KBM-7 (cell line): ENCODE measurements around the gene MPP1.
"Not testable (repeated sequence)": the region's sequence is repeated elsewhere in the genome, so short reads cannot be mapped to it uniquely, and the experiment has no call there.

Source experiments
- DNase-seq: peaks from one replicate; pipeline ENCODE4 v3.0.0-alpha.2; 2015
- in situ Hi-C: fragments of 300-500 bp; cut with MboI; formaldehyde crosslinking; loops from 2 replicates; pipeline ENCODE4 v1.14.3; 2020; ENCODE audit warnings: low sequenced_read_pairs, low pct_unique_long_range_greater_than_20kb, mixed read lengths

MPP1 gene

GRCh38 chrX:154804957-154805695, at the start of gene MPP1:
MPP1 (minus strand) TSS chrX:154805485; CDS start chrX:154805373, 112 bp downstream.
- in situ Hi-C loops = no loop called here
- DNase-seq = peak; percentile 94

- no peak for DNase-seq
- in situ Hi-C loops = no loop called here
Measured at GRCh38 chrX:154850957-154851611, 45.8 kb upstream of the MPP1 start.

DNA sequence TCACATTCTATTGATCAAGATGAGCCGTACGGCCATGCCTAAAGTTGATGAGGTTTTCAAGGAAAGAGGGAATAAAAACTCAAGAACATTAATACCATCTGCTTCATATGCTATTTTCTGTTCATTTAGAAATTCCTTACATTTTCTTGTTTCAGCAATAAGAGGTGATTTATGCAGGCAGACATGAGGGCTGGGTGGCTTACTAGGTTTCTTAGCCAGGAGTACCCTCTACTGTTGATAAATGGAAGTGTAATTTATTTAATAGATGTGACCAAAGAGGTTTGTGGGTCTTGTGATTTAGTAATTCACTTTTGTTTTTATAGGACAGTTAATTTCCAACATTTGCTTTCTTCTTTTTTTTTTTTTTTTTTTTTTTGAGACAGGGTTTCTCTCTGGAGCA, 35.6 kb upstream of the MPP1 start:
- DNase-seq = peak; percentile 86
- in situ Hi-C loops = loop anchor here (25.0 kb wide), 1 partner anchor 229 kb away; the partner anchor contains the start of gene CTAG1B

DNA sequence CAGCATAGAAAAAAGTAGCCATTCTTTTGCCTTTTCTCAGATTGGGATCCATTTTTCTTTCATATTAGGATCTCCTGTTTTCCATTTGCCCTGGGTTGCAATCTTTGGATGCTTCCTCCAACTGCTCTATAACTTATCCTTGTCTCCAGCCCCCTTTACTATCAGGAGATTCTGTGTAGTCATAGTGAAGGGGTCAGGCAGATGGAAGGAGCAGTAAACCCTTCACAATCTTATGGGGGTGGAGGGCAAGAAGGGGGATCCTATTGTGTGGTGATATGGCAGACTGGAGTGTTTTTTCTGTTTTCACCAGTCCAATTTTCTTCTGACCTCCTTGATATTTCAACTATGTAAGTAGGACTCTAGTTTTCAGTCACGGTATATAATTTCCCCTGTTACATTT, 30.9 kb upstream of the MPP1 start:
- DNase-seq = no peak
- in situ Hi-C loops = loop anchor here (25.0 kb wide), 1 partner anchor 224 kb away; the partner anchor contains the start of gene CTAG1B

GRCh38 chrX:154834562-154834961, 29.3 kb upstream of the MPP1 start, which contains the start of gene SMIM9:
SMIM9 (minus strand) TSS chrX:154834662; CDS start chrX:154830856, 3,806 bp downstream.
- in situ Hi-C loops = loop anchor here (25.0 kb wide), 1 partner anchor 222 kb away; the partner anchor contains the start of gene CTAG1B

GRCh38 chrX:154833746-154834274, 28.5 kb upstream of the MPP1 start:
- no peak for DNase-seq
- in situ Hi-C loops = loop anchor here (25.0 kb wide), 1 partner anchor 222 kb away; the partner anchor contains the start of gene CTAG1B

More at GRCh38 chrX:154834562-154834961, 29.3 kb upstream of the MPP1 start, which contains the start of gene SMIM9:
- no peak for DNase-seq

- DNase-seq = peak; percentile 16
- in situ Hi-C loops = loop anchor here (25.0 kb wide), 1 partner anchor 218 kb away; the partner anchor contains the start of gene CTAG1B
Measured at GRCh38 chrX:154829926-154830442, 24.7 kb upstream of the MPP1 start.

DNA sequence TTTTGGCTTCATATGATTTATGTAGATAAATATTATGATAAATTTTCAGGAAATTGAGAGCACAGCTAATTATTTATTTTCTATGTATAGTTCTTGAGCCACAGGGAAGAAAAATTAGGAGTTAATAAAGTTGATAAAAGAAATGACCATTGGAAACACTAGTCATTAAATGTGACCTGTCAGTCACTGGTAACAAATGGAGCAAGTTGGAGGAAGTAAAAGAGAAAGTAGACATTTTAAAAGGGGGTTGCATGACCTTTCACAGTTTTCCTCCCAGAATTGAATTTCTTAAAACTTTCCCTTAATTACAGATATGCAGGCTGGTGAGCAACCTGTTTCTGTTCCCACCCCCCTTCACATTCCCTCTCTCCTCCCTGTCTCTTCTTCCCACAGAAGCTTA, 23.8 kb upstream of the MPP1 start:
- in situ Hi-C loops = loop anchor here (25.0 kb wide), 1 partner anchor 217 kb away; the partner anchor contains the start of gene CTAG1B

GRCh38 chrX:154828016-154828408, 22.7 kb upstream of the MPP1 start:
- in situ Hi-C loops = loop anchor here (25.0 kb wide), 1 partner anchor 216 kb away; the partner anchor contains the start of gene CTAG1B
- DNase-seq = no peak

More for the DNA sequence above, 23.8 kb upstream of the MPP1 start:
- DNase-seq = no peak

DNA sequence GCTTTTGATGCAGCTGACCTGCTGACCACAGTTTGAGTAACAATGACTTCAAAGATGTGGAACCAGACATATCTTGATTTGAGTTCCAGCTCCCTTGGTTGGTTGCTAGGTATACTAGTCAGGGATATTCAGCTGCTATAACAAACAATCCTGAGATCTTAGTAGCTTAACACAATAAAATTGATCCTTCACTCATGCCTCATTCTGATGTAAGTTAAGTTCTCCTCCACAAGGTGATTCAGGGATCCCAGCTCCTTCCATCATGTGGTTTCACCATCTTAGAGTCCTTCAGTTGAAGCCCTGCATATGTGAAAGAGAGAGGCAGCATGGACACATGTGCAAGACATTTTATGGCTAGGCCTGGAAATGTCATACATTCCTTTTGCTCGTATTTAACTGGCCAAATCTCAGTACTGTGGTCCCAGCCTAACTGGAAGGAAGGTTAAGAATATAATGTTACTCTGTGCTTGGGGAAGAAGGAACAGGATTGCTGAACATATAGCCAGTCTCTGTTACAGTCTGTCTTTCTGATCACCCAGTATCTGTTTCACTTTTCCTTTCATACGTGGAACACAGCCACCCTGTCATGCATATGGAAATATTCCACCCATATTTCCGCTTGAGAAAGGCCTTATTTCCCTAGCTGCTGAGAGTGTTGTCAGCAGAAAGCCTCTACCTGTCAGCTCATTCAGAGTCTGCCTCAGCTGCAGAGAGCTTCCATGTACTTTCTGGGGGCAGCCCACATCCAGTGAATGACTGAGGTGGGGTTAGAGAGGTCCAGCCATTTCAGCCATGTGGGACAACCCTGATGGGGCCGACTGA, 22.1 kb upstream of the MPP1 start:
- no peak for DNase-seq
- in situ Hi-C loops = loop anchor here (25.0 kb wide), 1 partner anchor 215 kb away; the partner anchor contains the start of gene CTAG1B

- not testable (repeated sequence) for DNase-seq
- in situ Hi-C loops = loop anchor here (25.0 kb wide), 1 partner anchor 213 kb away; the partner anchor contains the start of gene CTAG1B
Measured at GRCh38 chrX:154825586-154825985, 20.3 kb upstream of the MPP1 start.

GRCh38 chrX:154824638-154825037, 19.4 kb upstream of the MPP1 start:
- in situ Hi-C loops = loop anchor here (25.0 kb wide), 1 partner anchor 212 kb away; the partner anchor contains the start of gene CTAG1B
- DNase-seq = no peak

GRCh38 chrX:154822029-154822428, 16.7 kb upstream of the MPP1 start:
- no peak for DNase-seq
- in situ Hi-C loops = no loop called here

GRCh38 chrX:154821523-154821922, 16.2 kb upstream of the MPP1 start:
- in situ Hi-C loops = no loop called here
- no peak for DNase-seq

DNA sequence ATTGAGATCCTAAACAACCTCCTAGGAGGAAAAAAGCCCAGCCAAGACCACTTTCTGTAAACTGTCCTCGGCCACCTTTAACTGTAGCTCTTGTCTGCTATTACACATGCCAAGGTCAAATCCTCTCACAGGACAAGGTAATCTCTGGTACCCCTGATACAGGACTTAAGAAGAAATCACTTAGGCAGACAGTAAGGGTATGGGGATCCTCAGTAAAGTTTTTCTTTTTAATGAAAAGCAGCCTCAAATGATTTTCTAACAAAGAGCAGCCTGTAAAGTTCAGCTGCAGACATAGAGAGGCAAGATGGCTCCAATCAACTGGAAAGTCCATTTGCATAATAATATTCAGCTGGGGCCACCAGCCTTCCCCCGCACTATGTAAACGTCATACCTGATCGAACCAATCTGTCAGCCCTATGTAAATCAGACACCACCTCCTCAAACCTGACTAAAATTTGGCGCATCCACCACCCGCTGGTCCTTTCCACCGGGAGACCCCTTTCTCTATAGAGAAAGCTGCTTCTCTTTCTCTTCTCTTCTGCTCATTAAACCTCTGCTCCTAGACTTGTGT, 14.6 kb upstream of the MPP1 start:
- in situ Hi-C loops = no loop called here

GRCh38 chrX:154818916-154819770, 13.9 kb upstream of the MPP1 start:
- DNase-seq = no peak
- in situ Hi-C loops = no loop called here

More for the DNA sequence above, 14.6 kb upstream of the MPP1 start:
- no peak for DNase-seq

- DNase-seq, in situ Hi-C loops: not testable (repeated sequence)
Measured at GRCh38 chrX:154817048-154817618, 11.8 kb upstream of the MPP1 start.
